GM12878 (cell line): ENCODE data around the gene TMEM61. TPM values are rescaled to one million over a fixed set of nuclear protein-coding genes. Genes with fewer than 3 reads are reported as not detected.

ENCODE experiments used
- ATAC-seq: fragments of 200-7000 bp; cut with Tn5 transposase; 3 replicates; pipeline ENCODE4 v1.9.1; 2020; ENCODE audit warnings: mild to moderate bottlenecking, moderate library complexity
- BruUV-seq: library from RNA; stranded (reverse); fragments of 400-500 nt; replicated peaks from 2 replicates; lab custom pipeline; 2021; lab: Mats Ljungman, UMichigan
- CTCF ChIA-PET: fragments of 300-600 bp; sonication (Branson Sonifier 250); formaldehyde crosslinking; extraction: SDS; loops from one replicate; lab custom pipeline; 2021; ENCODE audit warnings: inconsistent platforms; lab: Yijun Ruan, JAX
- POLR2A ChIA-PET: fragments of 350-600 bp; formaldehyde crosslinking; extraction: SDS; loops from one replicate; lab custom pipeline; 2021; ENCODE audit warnings: inconsistent platforms; lab: Charles Lee
- RAD21 ChIA-PET: fragments of 300-600 bp; sonication (Branson Sonifier 250); formaldehyde crosslinking; loops from one replicate; lab custom pipeline; 2023; ENCODE audit warnings: antibody characterized with exemption; ENCODE audit not compliant: unreplicated experiment; lab: Charles Lee
- SMC1A ChIA-PET: fragments of 300-600 bp; sonication (Branson Sonifier 250); formaldehyde crosslinking; loops from one replicate; lab custom pipeline; 2023; ENCODE audit not compliant: unreplicated experiment, uncharacterized antibody; lab: Charles Lee
- DNase-seq: peaks from one replicate; pipeline ENCODE4 v3.0.0-alpha.2; 2011; ENCODE audit warnings: low read depth, low spot score
- FAIRE-seq: peaks from 3 replicates; lab custom pipeline; 2011; peaks lifted over from hg19 to GRCh38; lab: Jason Lieb, UNC
- H2AFZ ChIP-seq: 2 replicates; pipeline ENCODE4 v1.6.0; 2011; ENCODE audit warnings: low read depth, low read length, control low read depth; ENCODE audit not compliant: control insufficient read depth
- H3K27ac ChIP-seq: 2 replicates; pipeline ENCODE4 v1.5.1; 2011; ENCODE audit warnings: control low read depth; ENCODE audit not compliant: control insufficient read depth, insufficient read depth
- H3K27me3 ChIP-seq, 2 experiments: replicated peaks in 1 of 2; 2 replicates each; pipeline versions ENCODE4 v1.6.0 to v1.6.1; 2011; ENCODE audit warnings: low read length in 1 of 2; ENCODE audit not compliant: control insufficient read depth in 2 of 2, insufficient read depth in 2 of 2
- H3K36me3 ChIP-seq, 2 experiments: 2 replicates each; pipeline ENCODE4 v1.5.1; 2011; ENCODE audit warnings: low read length in 1 of 2; ENCODE audit not compliant: control insufficient read depth in 2 of 2, insufficient read depth in 2 of 2
- H3K4me1 ChIP-seq: 2 replicates; pipeline ENCODE4 v1.6.1; 2011; ENCODE audit warnings: mild to moderate bottlenecking, low read length, moderate library complexity, mixed read lengths; ENCODE audit not compliant: control insufficient read depth, insufficient read depth
- H3K4me2 ChIP-seq: 2 replicates; pipeline ENCODE4 v1.6.0; 2011; ENCODE audit warnings: control low read depth; ENCODE audit not compliant: control insufficient read depth, insufficient read depth
- H3K4me3 ChIP-seq: fragments of 200-600 bp; sonication (generic); 2 replicates; pipeline ENCODE4 v1.5.1; 2016
- H3K79me2 ChIP-seq: 2 replicates; pipeline ENCODE4 v1.6.0; 2011; ENCODE audit warnings: low read length; ENCODE audit not compliant: control insufficient read depth, insufficient read depth
- H3K9ac ChIP-seq: 2 replicates; pipeline ENCODE4 v1.8.0; 2011; ENCODE audit warnings: low read length, control low read depth, mixed read lengths; ENCODE audit not compliant: control insufficient read depth, insufficient read depth
- H3K9me3 ChIP-seq: replicated peaks from 3 replicates; pipeline ENCODE4 v1.5.1; 2011; ENCODE audit warnings: mild to moderate bottlenecking, low read length; ENCODE audit not compliant: control insufficient read depth, insufficient read depth
- H4K20me1 ChIP-seq: 2 replicates; pipeline ENCODE4 v1.6.0; 2011; ENCODE audit not compliant: control insufficient read depth, insufficient read depth
- ASH2L ChIP-seq: fragments of 300-600, 200-600 bp; sonication (generic); IDR thresholded peaks from 2 replicates; pipeline ENCODE4 v1.6.1; 2017; ENCODE audit warnings: low read depth, mild to moderate bottlenecking, borderline replicate concordance
- ATF3 ChIP-seq: IDR thresholded peaks from 2 replicates; pipeline ENCODE4 v1.6.1; 2011; ENCODE audit warnings: low read depth, mild to moderate bottlenecking, low read length, moderate library complexity, borderline replicate concordance; ENCODE audit errors: extremely low read depth
- CBX5 ChIP-seq: sonication (generic); IDR thresholded peaks from 2 replicates; pipeline ENCODE4 v1.6.1; 2016; ENCODE audit warnings: low read depth, moderate library complexity, mild to moderate bottlenecking, inconsistent platforms
- CREB1 ChIP-seq: IDR thresholded peaks from 2 replicates; pipeline ENCODE4 v1.6.1; 2012; ENCODE audit warnings: low read depth, mild to moderate bottlenecking, inconsistent platforms
- ESRRA ChIP-seq: IDR thresholded peaks from 2 replicates; pipeline ENCODE4 v1.6.1; 2012; ENCODE audit warnings: mild to moderate bottlenecking, low read length, improper control_type of control experiment
- HCFC1 ChIP-seq: fragments of 150-350 bp; IDR thresholded peaks from 2 replicates; pipeline ENCODE4 v1.6.1; 2014; ENCODE audit warnings: low read length
- JUND ChIP-seq: IDR thresholded peaks from 2 replicates; pipeline ENCODE4 v1.6.1; 2012; ENCODE audit warnings: low read depth, mild to moderate bottlenecking, low read length, improper control_type of control experiment, moderate library complexity
- NR2C1 ChIP-seq: fragments of 450-650 bp; IDR thresholded peaks from 2 replicates; pipeline ENCODE4 v1.6.1; 2017; ENCODE audit warnings: antibody characterized with exemption, mild to moderate bottlenecking, moderate library complexity
- PAX8 ChIP-seq: fragments of 450-650 bp; IDR thresholded peaks from 2 replicates; pipeline ENCODE4 v1.6.1; 2017; ENCODE audit warnings: mild to moderate bottlenecking, moderate library complexity
- RAD21 ChIP-seq: IDR thresholded peaks from 2 replicates; pipeline ENCODE4 v1.6.1; 2011; ENCODE audit warnings: mild to moderate bottlenecking, low read depth, low read length, moderate library complexity; ENCODE audit not compliant: insufficient read depth
- TCF12 ChIP-seq: IDR thresholded peaks from 2 replicates; pipeline ENCODE4 v1.6.1; 2011; ENCODE audit warnings: low read depth, mild to moderate bottlenecking, low read length
- WRNIP1 ChIP-seq: IDR thresholded peaks from 2 replicates; pipeline ENCODE4 v1.6.1; 2011; ENCODE audit warnings: low read depth, low read length, improper control_type of control experiment, borderline replicate concordance
- ZNF622 ChIP-seq: fragments of 450-650 bp; IDR thresholded peaks from 2 replicates; pipeline ENCODE4 v1.6.1; 2017; ENCODE audit warnings: mild to moderate bottlenecking, inconsistent platforms
- WGBS: methylation state at CpG from one replicate; pipeline ENCODE4 v1.1.6; 2016; ENCODE audit warnings: low lambda C conversion rate; ENCODE audit not compliant: insufficient replicate concordance, insufficient coverage; ENCODE audit errors: missing lambda C conversion rate; 5-methylcytosine and 5-hydroxymethylcytosine counted together
- in situ Hi-C: fragments of 300-500 bp; cut with MboI; formaldehyde crosslinking; loops from 9 replicates; pipeline ENCODE4 v1.14.3; 2018; ENCODE audit warnings: mixed read lengths
- intact Hi-C: fragments of 100-400 bp; cut with micrococcal nuclease; formaldehyde crosslinking; loops from one replicate; pipeline ENCODE4 v1.14.2; 2022; ENCODE audit not compliant: unreplicated experiment
- polyA plus RNA-seq, 11 experiments: library from polyadenylated mRNA; depleted of rRNA in 4 of 11; unstranded in 6 of 11; stranded (reverse) in 5 of 11; fragments of >200 nt; fragmentation: Nextera tagmentation in 4 of 11; fragmentation: Illumina TruSeq in 1 of 11; extraction: Ambion mirVana in 4 of 11; extraction: Trizol in 1 of 11; gene quantifications; 1 replicate in 1 of 11; 2 replicates in 10 of 11; pipeline versions ENCODE4 v1.2.1 to v1.2.3, GENCODE V29; 2011 to 2016; ENCODE audit warnings: inconsistent platforms in 2 of 11, missing spikeins in 2 of 11, low read depth in 1 of 11
- total RNA-seq, 4 experiments: library from RNA; depleted of rRNA in 3 of 4; stranded (reverse); fragments of >200 nt in 3 of 4; fragmentation: Illumina TruSeq in 1 of 4; extraction: Trizol in 1 of 4; gene quantifications; 2 replicates each; pipeline versions ENCODE4 v1.2.1 to v1.2.3, GENCODE V29; 2013 to 2021
- TF ChIP-seq, protein P1 (sequence below): fragments of 450-650 bp; formaldehyde crosslinking; IDR thresholded peaks from 2 replicates; pipeline ENCODE4 v1.5.0; 2022; ENCODE audit warnings: mild to moderate bottlenecking, missing genetic modification characterization
- TF ChIP-seq, protein P2 (sequence below): fragments of 150-350 bp; IDR thresholded peaks from 2 replicates; pipeline ENCODE4 v1.6.1; 2016; ENCODE audit warnings: low read depth, low read length

The TMEM61 gene
- total and polyA plus RNA-seq, 10 of the 15 experiments (the other 5 are each of a cell fraction or from before 2014, with no cell fraction given), result not detected

GRCh38 chr1:55015731-55016620, 35.5 kb downstream of the TMEM61 start:
- Histone ChIP-seq H3K9me3 (no peaks in the 10 kb centered on the region), H3K4me3 (no peak overlapping the region), H3K4me1 (no peaks in the 10 kb centered on the region), H3K9ac (no peak overlapping the region), H2AFZ (no peak overlapping the region), H3K27me3 (peaks cover 0 to 4% of the 10 kb centered on the region in 2 experiments; a peak in 2 of 4 replicates), H3K4me2 (no peak overlapping the region), H3K36me3 (no peaks in the 10 kb centered on the region), H4K20me1 (no peaks in the 10 kb centered on the region), H3K27ac (no peak overlapping the region), H3K79me2 (no peaks in the 10 kb centered on the region)
- 12% methylated on average over 12 of the region's 12 CpGs for WGBS
- ChIA-PET RAD21 (interaction anchor here (2.4 kb wide), 1 partner anchor 71 kb away, joined by 10 read pairs; no protein-coding TSS in a partner anchor), CTCF (interaction anchor here (1.6 to 14.2 kb wide), 2 partner anchors 19 to 69 kb away, joined by 7 to 218 read pairs; no protein-coding TSS in a partner anchor), POLR2A (no interaction called here), SMC1A (interaction anchor here (0.8 to 0.9 kb wide), 2 partner anchors 14 to 71 kb away, joined by 3 to 4 read pairs; no protein-coding TSS in a partner anchor)
- intact Hi-C loops (no loop called here), in situ Hi-C loops (no loop called here)
- BruUV-seq, result no TSS peak
- FAIRE-seq (no peak), ATAC-seq (no peak), DNase-seq (no peak)
- TF ChIP-seq PAX8 (no peak), ATF3 (no peak), RAD21 (no peak), WRNIP1 (no peak), ASH2L (no peak), HCFC1 (no peak), ZNF622 (no peak), CBX5 (no peak), NR2C1 (no peak), CREB1 (no peak), TCF12 (no peak), ESRRA (no peak), JUND (no peak)
- TF ChIP-seq, protein P1, sequence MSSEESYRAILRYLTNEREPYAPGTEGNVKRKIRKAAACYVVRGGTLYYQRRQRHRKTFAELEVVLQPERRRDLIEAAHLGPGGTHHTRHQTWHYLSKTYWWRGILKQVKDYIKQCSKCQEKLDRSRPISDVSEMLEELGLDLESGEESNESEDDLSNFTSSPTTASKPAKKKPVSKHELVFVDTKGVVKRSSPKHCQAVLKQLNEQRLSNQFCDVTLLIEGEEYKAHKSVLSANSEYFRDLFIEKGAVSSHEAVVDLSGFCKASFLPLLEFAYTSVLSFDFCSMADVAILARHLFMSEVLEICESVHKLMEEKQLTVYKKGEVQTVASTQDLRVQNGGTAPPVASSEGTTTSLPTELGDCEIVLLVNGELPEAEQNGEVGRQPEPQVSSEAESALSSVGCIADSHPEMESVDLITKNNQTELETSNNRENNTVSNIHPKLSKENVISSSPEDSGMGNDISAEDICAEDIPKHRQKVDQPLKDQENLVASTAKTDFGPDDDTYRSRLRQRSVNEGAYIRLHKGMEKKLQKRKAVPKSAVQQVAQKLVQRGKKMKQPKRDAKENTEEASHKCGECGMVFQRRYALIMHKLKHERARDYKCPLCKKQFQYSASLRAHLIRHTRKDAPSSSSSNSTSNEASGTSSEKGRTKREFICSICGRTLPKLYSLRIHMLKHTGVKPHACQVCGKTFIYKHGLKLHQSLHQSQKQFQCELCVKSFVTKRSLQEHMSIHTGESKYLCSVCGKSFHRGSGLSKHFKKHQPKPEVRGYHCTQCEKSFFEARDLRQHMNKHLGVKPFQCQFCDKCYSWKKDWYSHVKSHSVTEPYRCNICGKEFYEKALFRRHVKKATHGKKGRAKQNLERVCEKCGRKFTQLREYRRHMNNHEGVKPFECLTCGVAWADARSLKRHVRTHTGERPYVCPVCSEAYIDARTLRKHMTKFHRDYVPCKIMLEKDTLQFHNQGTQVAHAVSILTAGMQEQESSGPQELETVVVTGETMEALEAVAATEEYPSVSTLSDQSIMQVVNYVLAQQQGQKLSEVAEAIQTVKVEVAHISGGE, result no peak
- TF ChIP-seq, protein P2, sequence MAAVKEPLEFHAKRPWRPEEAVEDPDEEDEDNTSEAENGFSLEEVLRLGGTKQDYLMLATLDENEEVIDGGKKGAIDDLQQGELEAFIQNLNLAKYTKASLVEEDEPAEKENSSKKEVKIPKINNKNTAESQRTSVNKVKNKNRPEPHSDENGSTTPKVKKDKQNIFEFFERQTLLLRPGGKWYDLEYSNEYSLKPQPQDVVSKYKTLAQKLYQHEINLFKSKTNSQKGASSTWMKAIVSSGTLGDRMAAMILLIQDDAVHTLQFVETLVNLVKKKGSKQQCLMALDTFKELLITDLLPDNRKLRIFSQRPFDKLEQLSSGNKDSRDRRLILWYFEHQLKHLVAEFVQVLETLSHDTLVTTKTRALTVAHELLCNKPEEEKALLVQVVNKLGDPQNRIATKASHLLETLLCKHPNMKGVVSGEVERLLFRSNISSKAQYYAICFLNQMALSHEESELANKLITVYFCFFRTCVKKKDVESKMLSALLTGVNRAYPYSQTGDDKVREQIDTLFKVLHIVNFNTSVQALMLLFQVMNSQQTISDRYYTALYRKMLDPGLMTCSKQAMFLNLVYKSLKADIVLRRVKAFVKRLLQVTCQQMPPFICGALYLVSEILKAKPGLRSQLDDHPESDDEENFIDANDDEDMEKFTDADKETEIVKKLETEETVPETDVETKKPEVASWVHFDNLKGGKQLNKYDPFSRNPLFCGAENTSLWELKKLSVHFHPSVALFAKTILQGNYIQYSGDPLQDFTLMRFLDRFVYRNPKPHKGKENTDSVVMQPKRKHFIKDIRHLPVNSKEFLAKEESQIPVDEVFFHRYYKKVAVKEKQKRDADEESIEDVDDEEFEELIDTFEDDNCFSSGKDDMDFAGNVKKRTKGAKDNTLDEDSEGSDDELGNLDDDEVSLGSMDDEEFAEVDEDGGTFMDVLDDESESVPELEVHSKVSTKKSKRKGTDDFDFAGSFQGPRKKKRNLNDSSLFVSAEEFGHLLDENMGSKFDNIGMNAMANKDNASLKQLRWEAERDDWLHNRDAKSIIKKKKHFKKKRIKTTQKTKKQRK, result no peak
